NOMO-1 treated with DMSO at 0.1 percent for 48 hours (cell line): Measurements from ENCODE around the gene MRPS34.

Source experiments
- DNase-seq: peaks from one replicate; lab custom pipeline; 2025; ENCODE audit not compliant: unreplicated experiment; lab: John Stamatoyannopoulos, UW

Gene MRPS34

DNA sequence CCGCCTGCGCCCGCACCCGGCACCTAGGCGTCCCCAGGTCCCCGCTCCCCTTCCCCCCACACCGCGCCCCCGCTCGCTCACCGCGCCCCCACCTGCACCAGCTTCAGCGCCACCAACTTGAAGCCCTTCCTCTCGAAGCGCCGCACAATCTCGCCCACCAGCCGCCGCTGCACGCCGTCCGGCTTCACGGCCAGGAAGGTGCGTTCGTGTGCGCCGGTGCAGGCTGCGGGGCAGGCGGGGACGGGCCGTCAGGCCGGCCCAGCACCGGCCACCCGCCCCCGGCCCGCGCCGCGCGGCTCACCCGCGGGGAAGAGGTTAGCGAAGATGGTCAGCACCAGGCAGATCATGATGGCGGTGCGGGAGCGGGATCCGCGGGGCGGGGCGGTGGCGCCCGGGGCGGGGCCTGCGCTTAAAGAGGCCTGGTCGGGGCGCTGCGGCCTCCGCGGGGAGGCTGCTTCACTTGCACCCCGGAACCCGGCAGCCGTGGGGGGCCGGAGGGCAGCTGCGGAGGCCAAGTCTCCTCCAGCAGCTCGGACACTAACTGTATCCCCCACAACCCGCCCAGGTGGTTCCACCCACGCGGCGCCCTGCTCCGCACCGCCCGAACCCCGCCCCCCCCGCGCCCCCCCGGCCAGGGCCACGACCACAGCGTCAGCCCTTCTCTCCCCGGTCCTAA is 1.6 kb downstream of the MRPS34 start, which contains the start of gene NME3:
Gene NME3 (minus strand): TSS at position 356 of the 676 bp plus-strand sequence. CDS start 9 bp downstream, at position 347.
- peak; percentile 54 for DNase-seq

DNA sequence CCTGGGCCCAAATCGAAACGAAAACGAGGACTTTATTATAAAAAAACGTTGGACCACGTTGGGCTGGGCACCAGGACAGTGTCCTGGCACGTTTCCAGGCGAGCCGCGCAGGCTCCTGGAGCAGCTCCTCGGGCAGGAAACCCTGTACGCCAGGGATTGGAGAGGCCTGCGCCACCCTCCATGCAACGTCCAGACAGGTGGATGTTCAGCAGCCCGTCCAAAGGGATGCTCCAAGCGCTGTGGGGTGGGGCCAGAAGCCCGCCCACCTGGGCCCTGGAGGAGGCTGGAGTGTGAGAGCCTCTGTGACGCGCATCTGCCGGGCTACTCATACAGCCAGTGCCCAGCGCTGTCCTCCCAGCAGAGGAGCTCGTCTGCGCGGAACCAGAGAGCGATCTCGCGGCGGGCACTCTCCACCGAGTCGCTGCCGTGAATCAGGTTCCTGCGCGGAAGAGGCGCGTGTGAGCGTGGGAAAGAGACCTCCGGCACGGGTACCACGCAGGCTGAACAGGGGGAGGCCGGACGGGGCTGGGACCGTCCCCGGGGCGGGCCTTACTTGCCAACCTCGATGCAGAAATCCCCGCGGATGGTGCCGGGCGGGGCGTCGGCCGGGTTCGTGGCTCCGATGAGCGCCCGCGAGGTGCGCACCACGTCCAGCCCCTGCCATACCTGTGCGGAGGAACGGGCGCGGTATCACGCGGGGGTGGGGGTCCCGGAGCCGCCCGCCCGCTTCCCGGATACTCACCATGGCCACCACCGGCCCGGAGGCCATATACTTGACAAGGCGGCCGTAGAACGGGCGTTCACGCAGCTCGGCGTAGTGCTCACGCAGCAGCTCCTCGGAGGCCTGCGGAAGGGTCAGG is 2.4 kb downstream of the MRPS34 start:
- DNase-seq: no peak

DNA sequence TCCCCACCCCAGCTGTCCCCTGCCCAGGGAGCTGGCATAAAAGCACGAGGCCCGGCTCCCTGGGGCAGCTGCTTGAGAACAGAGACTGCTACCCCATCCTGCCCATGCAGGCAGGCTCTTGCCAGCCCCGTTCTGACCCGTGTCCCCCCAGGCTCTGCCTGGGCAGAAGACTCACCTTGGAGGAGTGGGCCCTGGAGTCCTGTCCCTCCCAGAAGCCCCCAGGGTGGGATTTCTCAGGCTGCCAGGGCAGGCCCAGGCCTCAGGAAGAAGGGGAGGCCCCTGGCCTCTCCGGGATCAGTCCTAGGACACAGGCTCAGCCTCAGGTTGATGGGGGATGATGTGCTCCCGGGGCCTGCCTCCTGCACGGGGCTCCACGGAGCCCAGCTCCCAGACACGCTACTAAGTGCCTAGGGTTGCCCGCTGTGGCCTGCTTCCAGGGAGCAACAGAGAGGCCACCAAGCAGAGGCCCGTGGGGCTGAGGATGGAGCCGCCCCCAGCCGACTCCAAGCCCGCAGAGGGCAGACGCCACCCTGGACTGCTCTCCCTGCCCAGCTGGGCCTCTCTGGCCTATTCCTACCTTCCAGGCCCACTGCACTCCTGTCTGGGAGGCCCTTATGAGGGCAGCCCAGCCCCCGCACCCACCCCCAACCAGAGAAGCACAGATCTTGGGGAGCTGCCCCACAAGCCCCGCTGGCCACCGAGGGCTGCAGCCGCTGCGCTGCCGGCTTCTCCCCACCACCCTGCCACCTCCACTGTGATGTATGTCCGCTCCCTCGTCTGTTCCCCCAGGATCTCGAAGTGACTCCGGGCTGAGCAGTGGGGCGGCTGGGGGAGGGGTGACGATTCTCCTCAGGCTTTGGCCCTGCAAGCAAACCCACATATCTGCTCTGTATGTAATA is 3.3 kb downstream of the MRPS34 start:
- DNase-seq: no peak

DNA sequence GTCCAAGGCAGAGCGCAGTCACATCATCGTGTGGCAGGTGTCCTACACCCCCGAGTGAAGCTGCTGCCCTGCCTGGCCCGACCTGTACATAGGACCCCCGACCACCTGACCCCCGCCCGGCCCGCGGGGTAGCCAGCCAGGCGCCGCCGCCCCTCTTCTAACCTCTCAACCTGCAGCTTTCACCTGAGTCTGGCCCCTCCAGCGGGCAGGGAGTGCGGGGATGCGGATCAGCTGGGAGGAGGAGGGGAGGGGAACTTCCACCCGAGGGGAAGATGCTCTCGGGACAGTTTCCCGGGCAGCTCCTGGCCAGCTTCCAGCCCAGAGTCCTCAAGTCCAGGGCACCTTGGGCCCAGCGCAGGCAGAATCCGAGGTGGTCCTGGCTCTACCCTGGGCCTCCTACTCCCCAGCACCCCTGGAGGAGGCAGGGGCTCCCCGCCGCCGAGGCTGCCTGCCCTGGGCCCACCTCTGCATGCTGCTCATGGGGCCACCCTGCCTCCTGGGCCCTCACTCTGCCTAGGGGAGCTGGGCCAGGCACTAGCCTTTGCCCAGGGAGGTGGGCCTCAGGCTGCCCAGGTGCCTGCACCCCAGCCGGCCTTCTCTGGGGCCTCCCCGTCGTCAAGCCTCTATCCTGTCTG is 4.0 kb downstream of the MRPS34 start:
- DNase-seq: no peak

DNA sequence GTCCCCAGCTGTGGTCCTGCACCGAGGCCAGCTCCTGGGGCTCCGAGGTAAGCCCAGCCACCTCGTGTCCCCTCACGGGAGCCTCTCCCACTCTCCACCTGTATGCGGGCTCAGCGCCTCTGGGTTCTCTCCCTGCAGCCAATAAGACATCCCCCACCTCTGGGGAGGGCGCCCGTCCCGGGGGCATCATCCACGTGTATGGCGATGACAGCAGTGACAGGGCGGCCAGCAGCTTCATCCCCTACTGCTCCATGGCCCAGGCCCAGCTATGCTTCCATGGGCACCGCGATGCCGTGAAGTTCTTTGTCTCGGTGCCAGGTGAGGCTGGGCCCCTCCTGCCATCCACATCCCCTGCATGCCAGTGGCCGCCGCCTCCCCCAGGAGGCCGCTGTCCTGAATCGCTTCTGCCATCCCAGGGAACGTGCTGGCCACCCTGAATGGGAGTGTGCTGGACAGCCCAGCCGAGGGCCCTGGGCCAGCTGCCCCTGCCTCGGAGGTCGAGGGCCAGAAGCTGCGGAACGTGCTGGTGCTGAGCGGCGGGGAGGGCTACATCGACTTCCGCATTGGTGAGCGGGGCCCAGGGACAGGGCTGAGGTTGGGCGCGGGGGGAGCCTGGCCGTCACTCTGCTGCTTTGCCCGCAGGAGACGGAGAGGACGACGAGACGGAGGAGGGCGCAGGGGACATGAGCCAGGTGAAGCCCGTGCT is 4.7 kb downstream of the MRPS34 start:
- no peak for DNase-seq

DNA sequence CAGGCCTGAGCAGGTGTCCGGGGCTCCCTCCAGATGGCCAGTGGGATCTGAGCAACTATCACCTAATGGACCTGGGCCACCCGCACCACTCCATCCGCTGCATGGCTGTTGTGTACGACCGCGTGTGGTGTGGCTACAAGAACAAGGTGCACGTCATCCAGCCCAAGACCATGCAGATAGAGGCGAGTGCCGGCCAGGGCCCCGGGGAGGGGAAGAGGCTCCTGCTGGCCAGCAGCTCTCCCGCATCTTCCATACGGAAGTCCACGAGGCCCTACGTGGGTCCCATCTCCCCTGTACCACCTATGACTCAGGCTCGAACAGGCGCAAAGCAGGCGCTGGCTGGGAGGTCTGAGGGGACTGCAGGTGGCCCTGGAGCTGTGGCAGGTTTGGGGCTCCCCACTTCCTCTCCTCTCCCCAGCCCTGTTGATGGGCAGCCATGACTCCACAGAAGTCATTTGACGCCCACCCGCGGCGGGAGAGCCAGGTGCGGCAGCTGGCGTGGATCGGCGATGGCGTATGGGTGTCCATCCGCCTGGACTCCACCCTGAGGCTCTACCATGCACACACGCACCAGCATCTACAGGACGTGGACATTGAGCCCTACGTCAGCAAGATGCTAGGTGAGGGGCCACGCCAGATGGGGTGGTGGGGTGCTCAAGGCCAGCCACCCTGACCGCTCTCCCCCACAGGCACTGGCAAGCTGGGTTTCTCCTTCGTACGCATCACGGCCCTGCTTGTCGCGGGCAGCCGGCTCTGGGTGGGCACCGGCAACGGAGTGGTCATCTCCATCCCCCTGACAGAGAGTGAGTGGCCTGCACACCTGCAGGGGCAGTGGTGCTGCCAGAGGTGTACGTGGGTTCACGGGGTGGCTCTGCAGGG is 5.6 kb downstream of the MRPS34 start:
- no peak for DNase-seq

DNA sequence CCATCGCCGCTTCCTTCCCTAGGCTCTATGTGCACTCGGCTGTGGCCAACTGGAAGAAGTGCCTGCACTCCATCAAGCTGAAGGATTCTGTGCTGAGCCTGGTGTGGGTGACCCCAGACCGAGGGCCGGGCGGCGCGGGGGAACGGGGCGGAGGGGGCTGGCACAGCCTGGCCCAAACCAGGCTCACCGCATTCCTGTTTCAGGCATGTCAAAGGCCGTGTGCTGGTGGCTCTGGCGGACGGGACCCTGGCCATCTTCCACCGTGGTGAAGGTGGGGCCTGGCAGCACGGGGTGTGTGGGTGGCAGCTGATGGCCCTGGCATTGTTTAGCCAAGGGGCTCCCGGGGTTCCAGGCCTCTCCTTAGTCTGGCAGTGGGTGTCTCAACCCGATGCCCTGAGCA is 6.2 kb downstream of the MRPS34 start:
- DNase-seq: no peak

DNA sequence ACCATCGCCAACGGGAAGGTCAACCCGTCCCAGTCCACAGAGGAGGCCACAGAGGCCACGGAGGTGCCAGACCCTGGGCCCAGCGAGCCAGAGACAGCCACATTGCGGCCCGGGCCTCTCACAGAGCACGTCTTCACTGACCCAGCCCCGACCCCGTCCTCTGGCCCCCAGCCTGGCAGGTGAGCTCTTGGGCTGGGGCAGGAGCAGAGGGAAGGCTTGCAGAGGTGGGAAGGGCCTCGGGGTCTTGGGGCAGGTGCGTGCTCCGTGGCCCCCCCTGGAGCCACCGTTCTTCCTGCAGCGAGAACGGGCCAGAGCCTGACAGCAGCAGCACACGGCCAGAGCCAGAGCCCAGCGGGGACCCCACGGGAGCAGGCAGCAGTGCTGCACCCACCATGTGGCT is 6.7 kb downstream of the MRPS34 start:
- DNase-seq: no peak

DNA sequence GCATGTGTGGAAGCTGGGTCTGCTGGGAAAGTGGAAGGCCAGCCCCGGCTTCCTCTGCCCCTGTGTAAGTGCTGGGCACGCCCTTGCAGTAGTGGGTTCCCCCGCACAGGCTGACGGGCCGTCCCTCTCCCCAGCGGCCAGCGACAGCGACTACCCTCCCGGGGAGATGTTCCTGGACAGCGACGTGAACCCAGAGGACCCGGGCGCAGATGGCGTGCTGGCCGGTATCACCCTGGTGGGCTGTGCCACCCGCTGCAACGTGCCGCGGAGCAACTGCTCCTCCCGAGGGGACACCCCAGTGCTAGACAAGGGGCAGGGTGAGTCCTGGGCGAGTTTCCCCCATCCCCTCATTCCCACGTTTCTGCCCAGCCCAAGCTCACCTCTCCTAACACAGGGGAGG is 7.1 kb downstream of the MRPS34 start:
- DNase-seq: no peak

DNA sequence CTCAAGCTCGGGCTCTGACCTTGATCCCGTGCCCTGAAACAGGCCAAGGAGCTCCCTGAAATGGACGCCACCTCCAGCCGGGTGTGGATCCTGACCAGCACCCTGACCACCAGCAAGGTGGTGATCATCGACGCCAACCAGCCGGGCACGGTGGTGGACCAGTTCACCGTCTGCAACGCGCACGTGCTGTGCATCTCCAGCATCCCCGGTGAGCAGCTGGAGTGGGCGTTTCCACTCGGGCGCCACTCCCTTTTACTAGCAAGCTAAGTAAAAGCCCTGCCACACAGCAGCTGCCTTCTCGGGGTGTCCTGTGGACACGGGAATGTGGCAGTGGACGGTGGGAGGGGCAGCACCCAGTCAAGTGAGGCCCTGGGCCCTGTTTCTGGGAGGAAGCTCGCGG is 8.0 kb downstream of the MRPS34 start:
- DNase-seq: no peak

DNA sequence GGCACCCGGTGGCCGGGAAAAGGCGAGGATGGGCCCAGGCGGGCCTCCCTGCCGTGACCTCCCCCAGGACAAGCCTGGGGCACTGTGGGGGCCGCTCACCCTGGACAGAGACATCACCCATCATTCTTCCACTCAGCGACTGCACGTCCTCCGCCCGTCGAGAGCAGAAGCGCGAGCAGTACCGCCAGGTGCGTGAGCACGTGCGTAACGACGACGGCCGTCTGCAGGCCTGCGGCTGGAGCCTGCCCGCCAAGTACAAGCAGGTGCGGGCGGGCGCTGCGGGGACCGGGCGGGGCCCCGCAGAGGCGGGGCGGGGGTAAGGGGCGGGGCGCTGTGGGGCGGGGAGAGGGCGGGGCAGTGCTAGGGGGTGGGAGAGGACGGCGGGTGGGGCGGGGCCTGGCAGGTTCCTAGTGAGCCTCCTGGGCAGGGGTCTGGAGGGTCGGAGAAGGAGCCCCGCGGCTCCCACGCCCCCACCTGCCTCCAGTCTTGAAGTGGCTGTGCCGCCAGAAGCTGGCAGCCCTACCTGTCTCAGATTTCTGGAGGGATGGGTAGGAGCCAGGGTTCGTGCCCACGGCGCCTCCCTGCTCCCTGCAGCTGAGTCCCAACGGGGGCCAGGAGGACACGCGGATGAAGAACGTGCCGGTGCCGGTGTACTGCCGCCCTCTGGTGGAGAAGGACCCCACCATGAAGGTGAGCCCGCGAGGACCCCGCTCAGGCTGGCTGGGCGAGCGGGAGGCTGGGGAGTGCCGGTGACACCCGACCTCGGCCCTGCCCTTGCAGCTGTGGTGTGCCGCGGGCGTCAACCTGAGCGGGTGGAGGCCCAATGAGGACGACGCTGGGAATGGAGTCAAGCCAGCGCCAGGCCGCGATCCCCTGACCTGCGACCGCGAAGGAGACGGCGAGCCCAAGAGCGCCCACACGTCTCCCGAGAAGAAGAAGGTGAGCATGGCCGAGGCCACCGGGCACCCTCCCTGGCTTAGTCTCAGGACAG is 9.1 kb downstream of the MRPS34 start:
- DNase-seq: no peak

DNA sequence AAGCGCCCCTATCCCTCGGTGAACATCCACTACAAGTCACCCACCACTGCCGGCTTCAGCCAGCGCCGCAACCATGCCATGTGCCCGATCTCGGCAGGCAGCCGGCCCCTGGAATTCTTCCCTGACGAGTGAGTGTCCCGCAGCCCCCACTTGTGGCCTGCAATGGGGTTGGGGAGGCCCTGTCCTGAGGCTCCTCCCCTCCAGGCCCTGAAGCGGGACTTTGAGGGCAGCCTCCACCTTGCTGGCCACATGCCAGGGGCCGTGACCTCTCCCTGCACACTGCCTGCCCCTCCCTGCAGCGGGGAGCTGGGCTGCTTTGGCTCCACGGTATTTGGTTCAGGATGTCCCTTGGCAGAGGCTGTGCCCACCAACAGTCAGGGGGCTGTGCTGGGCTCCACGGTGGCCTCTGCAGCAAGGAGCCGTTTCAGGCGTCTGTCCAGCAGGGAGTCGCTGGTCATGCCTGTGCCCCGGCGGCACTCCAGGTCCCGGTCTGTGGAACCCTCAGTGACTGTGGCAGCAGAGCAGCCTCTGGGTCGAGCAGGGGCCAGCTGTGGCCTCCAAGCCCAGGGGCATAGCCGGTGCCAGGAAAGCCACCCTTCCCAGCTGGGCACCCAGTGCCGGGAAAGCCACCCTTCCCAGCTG is 9.9 kb downstream of the MRPS34 start:
- DNase-seq: no peak

DNA sequence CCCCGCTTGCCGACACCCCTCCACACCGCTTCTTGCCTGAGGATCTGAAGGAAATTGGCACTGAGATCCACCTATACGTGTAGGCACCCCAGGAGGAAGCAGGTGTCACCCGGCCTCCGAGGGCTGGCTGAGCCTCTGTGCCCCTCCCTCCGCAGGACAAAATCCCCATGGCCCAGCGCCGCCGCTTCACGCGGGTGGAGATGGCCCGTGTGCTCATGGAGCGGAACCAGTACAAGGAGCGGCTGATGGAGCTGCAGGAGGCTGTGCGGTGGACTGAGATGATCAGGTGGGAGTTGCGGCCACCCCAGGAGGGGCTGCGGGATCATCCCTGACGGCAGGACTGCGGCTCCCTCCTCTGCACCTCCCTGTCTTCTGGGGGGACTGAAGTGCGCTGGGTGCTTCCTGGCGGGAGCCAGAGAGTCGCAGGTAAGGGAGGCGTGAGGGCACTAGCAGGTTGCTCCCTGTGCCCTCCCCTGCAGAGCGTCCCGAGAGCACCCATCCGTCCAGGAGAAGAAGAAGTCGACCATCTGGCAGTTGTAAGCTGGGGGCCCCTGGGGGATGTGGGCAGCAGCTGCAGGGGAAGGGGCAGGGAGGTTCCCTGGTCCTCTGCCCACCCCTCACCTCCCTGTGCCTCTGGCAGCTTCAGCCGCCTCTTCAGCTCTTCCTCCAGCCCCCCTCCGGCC is 10.6 kb downstream of the MRPS34 start:
- no peak for DNase-seq

DNA sequence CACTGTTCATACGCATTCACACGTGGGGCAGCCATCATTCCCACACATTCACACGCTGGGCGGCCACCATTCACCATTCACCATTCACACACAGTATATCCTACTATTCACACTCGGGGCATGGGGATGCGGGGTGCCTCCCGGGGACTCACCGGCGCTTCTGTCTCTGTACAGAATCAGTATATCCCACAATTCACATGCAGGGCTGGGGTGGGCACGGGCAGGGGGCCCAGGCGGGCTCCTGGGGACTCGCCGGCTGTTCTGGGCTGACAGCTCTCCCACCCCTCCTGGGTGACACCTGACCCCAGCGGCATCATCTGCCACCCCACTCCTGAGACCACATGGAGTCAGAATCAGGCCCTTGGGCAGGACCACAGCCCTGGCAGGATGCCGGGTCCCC is 11.2 kb downstream of the MRPS34 start:
- DNase-seq: no peak

DNA sequence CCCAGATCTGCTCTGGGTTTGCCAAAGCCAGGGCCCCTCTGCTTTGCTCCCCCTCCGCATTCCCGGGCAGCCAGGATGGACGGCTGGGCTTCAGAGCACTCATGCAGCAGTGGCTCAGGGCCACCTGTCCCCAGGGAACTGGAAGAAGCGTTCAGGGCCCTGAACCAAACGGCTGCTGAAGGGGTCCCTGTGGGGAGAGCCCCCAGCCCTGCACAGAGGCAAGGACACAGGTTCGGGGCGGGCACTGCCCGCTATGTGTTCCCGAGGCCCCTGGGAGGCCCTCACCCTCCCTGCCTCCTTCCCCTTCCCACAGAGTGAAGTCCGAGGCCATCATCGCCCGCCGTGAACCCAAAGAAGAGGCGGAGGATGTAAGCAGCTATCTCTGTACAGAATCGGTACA is 12.0 kb downstream of the MRPS34 start:
- DNase-seq: no peak

DNA sequence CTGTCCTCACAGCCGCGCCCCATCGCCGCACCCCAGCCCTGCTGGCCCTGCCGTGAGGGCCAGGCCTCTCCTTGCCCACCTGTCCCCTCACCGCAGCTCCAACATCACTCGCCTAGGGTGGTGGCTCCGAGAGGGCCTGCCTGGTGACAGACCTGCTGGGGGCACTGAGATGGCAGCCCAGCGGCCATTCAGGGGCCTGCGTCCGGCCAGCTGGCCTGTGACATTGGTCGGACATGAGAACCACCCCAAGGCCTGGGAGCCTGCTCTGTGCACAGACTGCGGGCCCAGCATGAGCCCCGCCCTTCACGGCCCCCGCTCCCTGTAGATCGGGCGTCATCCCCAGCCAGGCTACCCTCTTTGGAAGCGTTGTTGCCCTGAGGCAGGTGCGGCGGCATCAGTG is 13.4 kb downstream of the MRPS34 start:
- DNase-seq: no peak

DNA sequence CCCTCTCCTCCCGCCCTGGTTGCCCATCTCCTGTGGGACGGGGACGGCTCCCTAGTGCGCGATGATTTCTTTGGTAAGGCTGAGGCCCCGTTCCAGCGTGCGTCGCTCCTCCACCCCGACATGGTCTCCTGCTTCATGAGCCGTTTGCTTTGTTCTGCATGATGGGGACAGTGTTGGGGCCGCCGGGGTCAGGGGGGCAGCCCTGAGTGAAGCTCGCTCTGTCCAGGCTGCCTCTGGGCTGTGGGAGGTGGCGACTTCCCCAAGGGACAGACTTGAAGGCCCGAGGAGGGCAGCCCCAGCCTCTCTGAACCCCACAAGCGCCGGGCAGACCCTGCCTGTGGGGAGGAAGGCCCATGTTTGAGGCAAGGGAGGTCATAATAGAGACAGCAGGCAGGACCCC is 14.0 kb downstream of the MRPS34 start:
- no peak for DNase-seq
